Measurements from ENCODE around the gene LPIN1. TPM values are rescaled to one million over a fixed set of nuclear protein-coding genes. Genes with fewer than 3 reads are reported as not detected.
"Not testable (repeated sequence)": the region's sequence is repeated elsewhere in the genome, so short reads cannot be mapped to it uniquely, and the experiment has no call there.

Gene LPIN1
- total RNA-seq, 1 experiment from 2014 or later, result 15.7 TPM

GRCh38 chr2:11744631-11745394, 1.6 kb upstream of the LPIN1 start:
- peak; percentile 38 for DNase-seq (ENCODE audit: low read depth)

GRCh38 chr2:11745613-11746375, 638 bp upstream of the LPIN1 start:
- DNase-seq (ENCODE audit: low read depth), result no peak

- DNase-seq (ENCODE audit: low read depth), result peak; percentile 28
These were observed 501 bp downstream of the LPIN1 start for GRCh38 chr2:11746807-11747459.

- no peak for DNase-seq (ENCODE audit: low read depth)
These were observed 1.8 kb downstream of the LPIN1 start for GRCh38 chr2:11748018-11748860.

GRCh38 chr2:11748861-11749645, 2.6 kb downstream of the LPIN1 start:
- DNase-seq (ENCODE audit: low read depth), result no peak

- no peak for DNase-seq (ENCODE audit: low read depth)
These were observed 3.4 kb downstream of the LPIN1 start for GRCh38 chr2:11749646-11750349.

GRCh38 chr2:11750422-11750821, 4.0 kb downstream of the LPIN1 start:
- DNase-seq (ENCODE audit: low read depth), result no peak

GRCh38 chr2:11750917-11751316, 4.5 kb downstream of the LPIN1 start:
- DNase-seq (ENCODE audit: low read depth), result no peak

- no peak for DNase-seq (ENCODE audit: low read depth)
These were observed 6.5 kb downstream of the LPIN1 start for GRCh38 chr2:11752906-11753305.

- no peak for DNase-seq (ENCODE audit: low read depth)
These were observed 7.0 kb downstream of the LPIN1 start for GRCh38 chr2:11753452-11753885.

- peak; percentile 65 for DNase-seq (ENCODE audit: low read depth)
These were observed 7.7 kb downstream of the LPIN1 start for GRCh38 chr2:11753886-11754699.

GRCh38 chr2:11754700-11755015, 8.2 kb downstream of the LPIN1 start:
- DNase-seq (ENCODE audit: low read depth), result no peak

- no peak for DNase-seq (ENCODE audit: low read depth)
These were observed 10.7 kb downstream of the LPIN1 start for GRCh38 chr2:11757101-11757500.

- no peak for DNase-seq (ENCODE audit: low read depth)
These were observed 11.8 kb downstream of the LPIN1 start for GRCh38 chr2:11758187-11758586.

- no peak for DNase-seq (ENCODE audit: low read depth)
These were observed 12.2 kb downstream of the LPIN1 start for GRCh38 chr2:11758647-11759046.

GRCh38 chr2:11759182-11759975, 12.9 kb downstream of the LPIN1 start:
- DNase-seq (ENCODE audit: low read depth), result not testable (repeated sequence)

- no peak for DNase-seq (ENCODE audit: low read depth)
These were observed 14.8 kb downstream of the LPIN1 start for GRCh38 chr2:11761259-11761658.

GRCh38 chr2:11762031-11762430, 15.6 kb downstream of the LPIN1 start:
- DNase-seq (ENCODE audit: low read depth), result no peak

Measured in LHCN-M2 (cell line).